AG09309 (cell line): ENCODE results near the gene ITPR1.
A peak's percentile ranks its signal among the peaks of the same experiment; 100 is the strongest.

Source experiments
- DNase-seq: peaks from one replicate; pipeline ENCODE4 v3.0.0-alpha.2; 2010; ENCODE audit warnings: low read depth
- H3K4me3 ChIP-seq: 2 replicates; pipeline ENCODE4 v1.5.1; 2011; ENCODE audit warnings: mild to moderate bottlenecking, low read depth, low read length, moderate library complexity; ENCODE audit not compliant: control insufficient read depth
- CTCF ChIP-seq: IDR thresholded peaks from 2 replicates; pipeline ENCODE4 v1.5.1; 2011; ENCODE audit warnings: mild to moderate bottlenecking, low read depth, low read length, inconsistent platforms; ENCODE audit not compliant: insufficient read depth, control insufficient read depth; ENCODE audit errors: missing control alignments

ITPR1 gene

GRCh38 chr3:4581920-4582611 lies 88.9 kb downstream of the ITPR1 start:
- no peak for DNase-seq
- no peak for TF ChIP-seq CTCF

GRCh38 chr3:4582624-4583023 lies 89.5 kb downstream of the ITPR1 start:
- no peak for TF ChIP-seq CTCF
- DNase-seq: no peak
- no peak overlapping the region for H3K4me3 ChIP-seq

More at GRCh38 chr3:4581920-4582611, 88.9 kb downstream of the ITPR1 start:
- H3K4me3 ChIP-seq: no peak overlapping the region

- no peak for TF ChIP-seq CTCF
- no peak overlapping the region for H3K4me3 ChIP-seq
- no peak for DNase-seq
Observed at GRCh38 chr3:4583416-4583815, 90.3 kb downstream of the ITPR1 start.

- TF ChIP-seq CTCF: no peak
- peak overlapping the region; percentile 17 for H3K4me3 ChIP-seq
- DNase-seq: no peak
Observed at GRCh38 chr3:4584456-4585249, 91.5 kb downstream of the ITPR1 start.

GRCh38 chr3:4586381-4586780 lies 93.2 kb downstream of the ITPR1 start:
- TF ChIP-seq CTCF: no peak
- no peak overlapping the region for H3K4me3 ChIP-seq
- no peak for DNase-seq

- no peak for TF ChIP-seq CTCF
- no peak for DNase-seq
- no peak overlapping the region for H3K4me3 ChIP-seq
Observed at GRCh38 chr3:4587061-4587837, 94.1 kb downstream of the ITPR1 start.
